Gastroesophageal sphincter (tissue), 3 donors: ENCODE measurements around the gene CFAP157.

Experiments used
- CTCF ChIP-seq, 4 experiments: fragments of 200-600 bp in 2 of 4; fragments of 450-650 bp in 2 of 4; sonication (generic) in 1 of 4; IDR thresholded peaks; one replicate each; pipeline ENCODE4 v1.5.1; 2017 to 2019; ENCODE audit warnings: antibody characterized with exemption in 4 of 4, mild to moderate bottlenecking in 2 of 4, moderate library complexity in 2 of 4
- EP300 ChIP-seq: sonication (generic); formaldehyde crosslinking; IDR thresholded peaks from one replicate; pipeline ENCODE4 v1.6.1; 2017; ENCODE audit warnings: antibody characterized with exemption, mild to moderate bottlenecking
- POLR2A ChIP-seq, 2 donors: fragments of 450-650 bp; IDR thresholded peaks; one replicate each; pipeline ENCODE4 v1.6.1; 2017; ENCODE audit warnings: antibody characterized with exemption in 2 of 2, mild to moderate bottlenecking in 2 of 2, moderate library complexity in 1 of 2
- POLR2AphosphoS5 ChIP-seq: sonication (generic); formaldehyde crosslinking; IDR thresholded peaks from one replicate; pipeline ENCODE4 v1.6.1; 2017; ENCODE audit warnings: antibody characterized with exemption

DNA sequence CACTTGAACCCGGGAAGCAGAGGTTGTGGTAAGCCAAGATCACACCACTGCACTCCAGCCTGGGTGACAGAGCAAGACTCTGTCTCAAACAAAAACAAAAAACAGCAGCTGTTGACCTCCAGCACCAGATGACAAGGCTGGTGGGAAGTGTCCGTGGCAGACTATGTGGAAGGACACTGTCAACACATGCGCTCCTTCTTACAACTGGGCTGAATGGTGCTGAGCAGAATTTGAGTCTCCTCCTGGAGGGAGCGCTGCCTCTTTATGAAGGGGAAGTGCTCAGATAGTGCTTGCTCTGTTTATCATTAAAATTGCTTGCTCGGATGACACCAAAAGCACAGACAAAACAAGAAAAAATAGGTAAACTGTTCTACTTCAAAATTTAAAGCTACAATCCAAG, 9.2 kb upstream of the CFAP157 start:
- no peak for TF ChIP-seq CTCF (IDR thresholded peaks at IDR 0.05)
- TF ChIP-seq POLR2A (IDR thresholded peaks at IDR 0.05), result no peak
- no peak for TF ChIP-seq POLR2AphosphoS5
- TF ChIP-seq EP300, result no peak
